GM12878 (cell line): ENCODE data around the gene ODF2L.
"Not testable (repeated sequence)": the region's sequence is repeated elsewhere in the genome, so short reads cannot be mapped to it uniquely, and the experiment has no call there.

Source experiments
- BRCA1 ChIP-seq: IDR thresholded peaks from 2 replicates; pipeline ENCODE4 v1.6.1; 2011; ENCODE audit warnings: low read depth, low read length, improper control_type of control experiment
- CREB1 ChIP-seq: IDR thresholded peaks from 2 replicates; pipeline ENCODE4 v1.6.1; 2012; ENCODE audit warnings: low read depth, mild to moderate bottlenecking, inconsistent platforms
- CTCF ChIP-seq, 3 experiments: IDR thresholded peaks in 2 of 3; conservative IDR thresholded peaks in 1 of 3; 2 replicates each; pipeline ENCODE4 v1.5.1; 2011; ENCODE audit warnings: low read depth in 3 of 3, low read length in 3 of 3, mild to moderate bottlenecking in 3 of 3, control low read depth in 2 of 3, moderate library complexity in 2 of 3, inconsistent platforms in 1 of 3, mixed read lengths in 1 of 3; ENCODE audit not compliant: control insufficient read depth in 2 of 3, insufficient read depth in 1 of 3; ENCODE audit errors: extremely low read depth in 1 of 3
- EZH2 ChIP-seq: IDR thresholded peaks from 2 replicates; pipeline ENCODE4 v1.6.1; 2012; ENCODE audit warnings: low read depth, mild to moderate bottlenecking, control low read depth, inconsistent platforms, low read length, borderline replicate concordance; ENCODE audit not compliant: control insufficient read depth
- NRF1 ChIP-seq: conservative IDR thresholded peaks from 2 replicates; pipeline ENCODE4 v1.6.1; 2011; ENCODE audit warnings: mild to moderate bottlenecking, low read depth, low read length, improper control_type of control experiment
- POLR2AphosphoS2 ChIP-seq: IDR thresholded peaks from 2 replicates; pipeline ENCODE4 v1.6.1; 2011; ENCODE audit warnings: low read depth, mild to moderate bottlenecking, low read length, improper control_type of control experiment, moderate library complexity
- POLR2AphosphoS5 ChIP-seq: IDR thresholded peaks from 2 replicates; pipeline ENCODE4 v1.6.1; 2011; ENCODE audit warnings: mild to moderate bottlenecking, low read length, inconsistent platforms
- PRDM15 ChIP-seq: fragments of 450-650 bp; formaldehyde crosslinking; IDR thresholded peaks from 2 replicates; pipeline ENCODE4 v1.4.0; 2020; ENCODE audit warnings: mild to moderate bottlenecking, moderate library complexity
- RAD21 ChIP-seq: IDR thresholded peaks from 2 replicates; pipeline ENCODE4 v1.6.1; 2011; ENCODE audit warnings: mild to moderate bottlenecking, low read depth, low read length, moderate library complexity; ENCODE audit not compliant: insufficient read depth
- RFX5 ChIP-seq: IDR thresholded peaks from 2 replicates; pipeline ENCODE4 v1.6.1; 2011; ENCODE audit warnings: low read depth, low read length, improper control_type of control experiment
- SREBF2 ChIP-seq: IDR thresholded peaks from 2 replicates; pipeline ENCODE4 v1.6.1; 2012; ENCODE audit warnings: mild to moderate bottlenecking, low read length
- TBL1XR1 ChIP-seq: IDR thresholded peaks from 2 replicates; pipeline ENCODE4 v1.6.1; 2012; ENCODE audit warnings: low read depth, low read length, improper control_type of control experiment

GRCh38 chr1:86350230-86350629 is 45.9 kb downstream of the ODF2L start:
- not testable (repeated sequence) for TF ChIP-seq RAD21; SREBF2; RFX5; BRCA1; CTCF (IDR thresholded peaks at IDR 0.05 in 2 of 3, conservative IDR thresholded peaks at IDR 0.05 in 1 of 3; ENCODE audit: control insufficient read depth in 2 of 3, extremely low read depth in 1 of 3, insufficient read depth in 1 of 3, low read depth in 3 of 3, low read length in 3 of 3); TBL1XR1; POLR2AphosphoS5; POLR2AphosphoS2; CREB1; NRF1; EZH2; PRDM15 (CRISPR knock-in tag)
